ENCODE data around the gene PTCH1. TPM values are rescaled to one million over a fixed set of nuclear protein-coding genes. Genes with fewer than 3 reads are reported as not detected.

Gene PTCH1
- total and polyA plus RNA-seq, 2 donors from 2014 or later: 2.6 to 37.2 TPM

DNA sequence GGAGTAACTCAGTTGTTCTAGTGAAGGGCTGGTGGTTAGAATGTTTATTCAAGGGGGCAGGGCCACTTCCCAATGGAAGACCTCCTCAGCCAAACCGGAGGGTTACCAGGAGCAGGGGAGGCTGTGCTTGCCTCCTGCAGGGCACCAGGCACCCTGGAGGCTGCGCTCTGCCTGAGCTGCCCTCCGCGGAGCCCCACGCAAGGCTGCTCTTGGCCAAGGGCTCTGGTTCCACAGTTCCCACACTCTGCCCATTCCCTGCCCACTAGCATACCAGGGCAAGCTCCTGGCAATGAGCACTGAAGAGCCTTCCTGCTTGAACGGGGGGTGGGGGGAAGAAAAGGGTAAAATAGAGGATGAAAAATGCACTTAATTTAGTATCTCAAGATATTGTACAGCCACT, 35.5 kb upstream of the PTCH1 start:
- Histone ChIP-seq H3K9me3 (ENCODE audit: control insufficient read depth in 2 of 3, insufficient read depth in 1 of 3, low read length in 3 of 3) (peaks cover 0 to 4% (median 0%) of the 10 kb centered on the region in 3 donors), H3K9ac (ENCODE audit: low read length in 3 of 3) (no peak overlapping the region), H3K27ac (ENCODE audit: low read depth in 2 of 2, low read length in 2 of 2) (no peak overlapping the region), H3K36me3 (ENCODE audit: control insufficient read depth in 2 of 3, insufficient read depth in 3 of 3, low read length in 3 of 3) (no peaks in the 10 kb centered on the region), H3K4me1 (ENCODE audit: control insufficient read depth in 2 of 3, insufficient read depth in 2 of 3, low read depth in 1 of 3, low read length in 3 of 3) (no peaks in the 10 kb centered on the region), H3K4me3 (ENCODE audit: low read length in 3 of 3) (no peak overlapping the region), H3K27me3 (ENCODE audit: control insufficient read depth, insufficient read depth, low read length) (no peaks in the 10 kb centered on the region)
- DNase-seq: peak in 1 of 5 donors; percentile 11
- FAIRE-seq: no peak
- intact Hi-C loops (cut with DNase I): no loop called here
- TF ChIP-seq, protein P1, sequence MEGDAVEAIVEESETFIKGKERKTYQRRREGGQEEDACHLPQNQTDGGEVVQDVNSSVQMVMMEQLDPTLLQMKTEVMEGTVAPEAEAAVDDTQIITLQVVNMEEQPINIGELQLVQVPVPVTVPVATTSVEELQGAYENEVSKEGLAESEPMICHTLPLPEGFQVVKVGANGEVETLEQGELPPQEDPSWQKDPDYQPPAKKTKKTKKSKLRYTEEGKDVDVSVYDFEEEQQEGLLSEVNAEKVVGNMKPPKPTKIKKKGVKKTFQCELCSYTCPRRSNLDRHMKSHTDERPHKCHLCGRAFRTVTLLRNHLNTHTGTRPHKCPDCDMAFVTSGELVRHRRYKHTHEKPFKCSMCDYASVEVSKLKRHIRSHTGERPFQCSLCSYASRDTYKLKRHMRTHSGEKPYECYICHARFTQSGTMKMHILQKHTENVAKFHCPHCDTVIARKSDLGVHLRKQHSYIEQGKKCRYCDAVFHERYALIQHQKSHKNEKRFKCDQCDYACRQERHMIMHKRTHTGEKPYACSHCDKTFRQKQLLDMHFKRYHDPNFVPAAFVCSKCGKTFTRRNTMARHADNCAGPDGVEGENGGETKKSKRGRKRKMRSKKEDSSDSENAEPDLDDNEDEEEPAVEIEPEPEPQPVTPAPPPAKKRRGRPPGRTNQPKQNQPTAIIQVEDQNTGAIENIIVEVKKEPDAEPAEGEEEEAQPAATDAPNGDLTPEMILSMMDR (IDR thresholded peaks at IDR 0.05; ENCODE audit: borderline replicate concordance, extremely low read depth, insufficient read depth): no peak

DNA sequence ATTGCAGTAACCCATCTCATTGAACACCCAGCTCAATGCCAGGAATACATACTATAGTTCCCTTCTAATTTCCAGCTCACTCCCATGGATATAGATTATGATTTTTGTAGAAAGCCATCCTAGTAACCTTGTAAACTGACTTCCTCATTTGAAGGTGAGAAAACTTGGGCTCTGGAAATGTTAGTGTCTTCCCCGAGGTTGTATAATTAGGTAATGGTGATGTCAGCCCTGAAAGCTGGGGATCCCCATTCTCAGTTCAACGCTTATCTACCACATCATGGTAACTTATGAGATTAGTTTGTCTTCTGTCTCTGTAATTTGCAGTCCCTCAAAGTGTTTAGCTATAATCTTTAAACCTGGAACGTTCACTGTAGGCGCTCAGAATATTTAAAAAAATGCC, 34.6 kb upstream of the PTCH1 start:
- Histone ChIP-seq H3K9ac (ENCODE audit: low read length in 3 of 3) (no peak overlapping the region), H3K27ac (ENCODE audit: low read depth in 2 of 2, low read length in 2 of 2) (no peak overlapping the region), H3K27me3 (ENCODE audit: control insufficient read depth, insufficient read depth, low read length) (no peaks in the 10 kb centered on the region), H3K4me3 (ENCODE audit: low read length in 3 of 3) (no peak overlapping the region), H3K4me1 (ENCODE audit: control insufficient read depth in 2 of 3, insufficient read depth in 2 of 3, low read depth in 1 of 3, low read length in 3 of 3) (no peaks in the 10 kb centered on the region), H3K36me3 (ENCODE audit: control insufficient read depth in 2 of 3, insufficient read depth in 3 of 3, low read length in 3 of 3) (no peaks in the 10 kb centered on the region), H3K9me3 (ENCODE audit: control insufficient read depth in 2 of 3, insufficient read depth in 1 of 3, low read length in 3 of 3) (no peaks in the 10 kb centered on the region)
- DNase-seq: no peak
- FAIRE-seq: no peak
- TF ChIP-seq, protein P1 (IDR thresholded peaks at IDR 0.05; ENCODE audit: borderline replicate concordance, extremely low read depth, insufficient read depth): no peak
- intact Hi-C loops (cut with DNase I): no loop called here

DNA sequence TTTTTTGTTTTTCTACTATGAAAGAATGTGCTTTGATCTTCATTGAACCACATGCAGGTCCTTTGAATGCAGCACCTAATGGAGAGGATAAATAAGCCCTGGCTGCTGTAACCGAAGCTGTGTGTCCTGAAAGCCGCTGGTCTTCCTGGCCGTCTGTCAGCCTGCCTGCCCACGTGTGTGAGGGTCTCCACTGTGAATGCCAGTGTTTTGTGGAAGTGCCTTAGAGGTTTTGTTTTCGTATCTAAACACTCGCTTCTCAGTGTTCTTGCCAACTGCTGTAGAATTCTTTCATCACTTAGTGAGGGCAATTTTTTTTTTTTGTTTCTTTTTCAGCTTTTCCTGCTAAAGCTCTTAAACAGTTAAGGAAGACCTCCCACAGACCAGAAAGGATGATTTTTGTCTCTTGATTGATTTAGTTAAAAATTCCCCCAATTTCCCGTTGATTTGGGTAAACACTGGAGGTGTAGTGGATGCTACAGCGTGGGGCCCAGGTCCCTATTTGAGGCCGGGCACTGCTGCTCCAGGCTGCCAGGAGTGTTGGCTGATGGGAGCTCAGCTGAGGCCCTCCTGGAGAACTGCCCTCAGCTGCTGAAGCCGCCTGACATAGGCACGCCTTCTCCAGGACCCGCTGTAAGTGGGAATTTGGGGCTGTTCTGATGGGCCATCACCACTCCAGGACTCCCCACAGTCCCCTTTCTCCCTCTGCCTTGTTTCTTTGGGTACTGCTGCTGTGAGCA, 29.2 kb upstream of the PTCH1 start:
- TF ChIP-seq, protein P1 (IDR thresholded peaks at IDR 0.05; ENCODE audit: borderline replicate concordance, extremely low read depth, insufficient read depth): no peak
- Histone ChIP-seq H3K27me3 (ENCODE audit: control insufficient read depth, insufficient read depth, low read length) (no peaks in the 10 kb centered on the region), H3K4me3 (ENCODE audit: low read length in 3 of 3) (no peak overlapping the region), H3K9me3 (ENCODE audit: control insufficient read depth in 2 of 3, insufficient read depth in 1 of 3, low read length in 3 of 3) (no peaks in the 10 kb centered on the region), H3K27ac (ENCODE audit: low read depth in 2 of 2, low read length in 2 of 2) (no peak overlapping the region), H3K36me3 (ENCODE audit: control insufficient read depth in 2 of 3, insufficient read depth in 3 of 3, low read length in 3 of 3) (no peaks in the 10 kb centered on the region), H3K4me1 (ENCODE audit: control insufficient read depth in 2 of 3, insufficient read depth in 2 of 3, low read depth in 1 of 3, low read length in 3 of 3) (no peaks in the 10 kb centered on the region), H3K9ac (ENCODE audit: low read length in 3 of 3) (no peak overlapping the region)
- intact Hi-C loops (cut with DNase I): no loop called here
- FAIRE-seq: no peak
- peak in 1 of 5 donors; percentile 11 for DNase-seq

All from kidney (tissue), 14 donors.